ENCODE results near the gene NLN.
"Not testable (repeated sequence)": the region's sequence is repeated elsewhere in the genome, so short reads cannot be mapped to it uniquely, and the experiment has no call there.

NLN gene

GRCh38 chr5:65788296-65788695 is 66.3 kb downstream of the NLN start:
- H4K91ac ChIP-seq (ENCODE audit: low read depth, low read length); H3K18ac ChIP-seq (ENCODE audit: low read length); H4K12ac ChIP-seq (ENCODE audit: low read depth, low read length); H2AK5ac ChIP-seq (ENCODE audit: low read length); H4K8ac ChIP-seq (ENCODE audit: low read depth, low read length); H2BK120ac ChIP-seq (ENCODE audit: insufficient read depth, low read length, poor library complexity); H3K14ac ChIP-seq (ENCODE audit: low read length); H2AFZ ChIP-seq (ENCODE audit: insufficient read depth, low read length, poor library complexity); H2BK5ac ChIP-seq (ENCODE audit: low read depth, low read length, poor library complexity); H3K4me2 ChIP-seq (ENCODE audit: low read length); DNase-seq; H2BK12ac ChIP-seq (ENCODE audit: low read length); H3K4ac ChIP-seq (ENCODE audit: low read depth, low read length); H3K27me3 ChIP-seq (ENCODE audit: insufficient read depth, low read length); H3K23ac ChIP-seq (ENCODE audit: low read length); H3K79me1 ChIP-seq (ENCODE audit: low read length); H3K27ac ChIP-seq (ENCODE audit: low read depth, low read length); H3K4me3 ChIP-seq (ENCODE audit: low read depth, low read length); H3K9me3 ChIP-seq (ENCODE audit: insufficient read depth, low read depth, low read length); H3K79me2 ChIP-seq (ENCODE audit: control insufficient read depth, insufficient read depth, low read length, poor library complexity); H3K4me1 ChIP-seq (ENCODE audit: control insufficient read depth in 1 of 2, insufficient read depth in 2 of 2, low read length in 2 of 2); H3K9ac ChIP-seq (ENCODE audit: low read length): not testable (repeated sequence)
- WGBS (ENCODE audit: extremely low coverage, insufficient coverage, insufficient read length) = no CpG with 5 or more reads among the region's 2 CpGs
- H3K36me3 ChIP-seq (ENCODE audit: control insufficient read depth in 1 of 2, insufficient read depth in 2 of 2, low read length in 2 of 2) = peaks cover 7 to 13% of the 10 kb centered on the region in 2 experiments

DNA sequence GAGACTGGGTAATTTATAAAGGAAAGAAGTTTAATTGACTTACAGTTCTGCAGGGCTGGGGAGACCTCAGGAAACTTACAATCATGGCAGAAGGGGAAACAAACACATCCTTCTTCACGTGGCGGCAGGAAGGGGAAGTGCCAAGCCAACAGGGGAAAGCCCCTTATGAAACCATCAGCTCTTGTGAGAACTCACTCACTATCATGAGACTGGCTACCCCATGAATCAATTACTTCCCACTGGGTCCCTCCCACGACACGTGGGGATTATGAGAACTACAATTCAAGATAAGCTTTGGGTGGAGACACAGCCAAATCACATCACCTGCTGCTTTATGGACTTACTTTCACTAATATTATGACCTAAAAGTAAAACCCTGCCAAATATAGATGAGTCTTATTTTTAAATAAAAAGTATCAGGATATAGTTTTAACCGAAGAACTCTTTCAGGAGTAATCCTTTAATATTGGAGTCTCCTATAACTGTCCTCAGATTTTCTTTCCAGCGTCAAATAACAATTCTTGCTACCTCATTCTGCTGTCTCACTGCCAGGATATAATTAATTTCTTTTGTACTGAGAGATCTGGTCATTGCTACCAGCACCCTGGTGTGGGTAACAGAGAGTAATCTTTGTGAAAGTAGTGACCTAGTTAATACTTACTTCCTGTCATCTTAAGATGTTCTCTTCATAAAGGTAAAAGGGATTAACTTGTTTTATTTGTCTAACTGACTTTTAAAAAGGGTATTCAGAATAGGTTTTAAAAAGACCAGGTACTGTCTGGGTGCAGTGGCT is 68.6 kb downstream of the NLN start:
- H3K79me2 ChIP-seq (ENCODE audit: control insufficient read depth, insufficient read depth, low read length, poor library complexity) = no peaks in the 10 kb centered on the region
- H4K91ac ChIP-seq (ENCODE audit: low read depth, low read length) = no peak overlapping the region
- H3K4ac ChIP-seq (ENCODE audit: low read depth, low read length) = no peak overlapping the region
- no peak overlapping the region for H3K23ac ChIP-seq (ENCODE audit: low read length)
- H3K36me3 ChIP-seq (ENCODE audit: control insufficient read depth in 1 of 2, insufficient read depth in 2 of 2, low read length in 2 of 2) = peaks cover 12 to 15% of the 10 kb centered on the region in 2 experiments
- no peak overlapping the region for H3K4me3 ChIP-seq (ENCODE audit: low read depth, low read length)
- no peak overlapping the region for H2BK12ac ChIP-seq (ENCODE audit: low read length)
- no peak overlapping the region for H3K14ac ChIP-seq (ENCODE audit: low read length)
- no peaks in the 10 kb centered on the region for H3K27me3 ChIP-seq (ENCODE audit: insufficient read depth, low read length)
- no peak overlapping the region for H2BK120ac ChIP-seq (ENCODE audit: insufficient read depth, low read length, poor library complexity)
- H2AK5ac ChIP-seq (ENCODE audit: low read length) = no peak overlapping the region
- H2BK5ac ChIP-seq (ENCODE audit: low read depth, low read length, poor library complexity) = no peak overlapping the region
- no peak overlapping the region for H3K27ac ChIP-seq (ENCODE audit: low read depth, low read length)
- no peak overlapping the region for H4K12ac ChIP-seq (ENCODE audit: low read depth, low read length)
- no peak overlapping the region for H3K18ac ChIP-seq (ENCODE audit: low read length)
- peak in 1 of 2 donors; percentile 18 for DNase-seq
- no peak overlapping the region for H2AFZ ChIP-seq (ENCODE audit: insufficient read depth, low read length, poor library complexity)
- no peak overlapping the region for H3K9ac ChIP-seq (ENCODE audit: low read length)
- H3K4me2 ChIP-seq (ENCODE audit: low read length) = no peak overlapping the region
- H3K4me1 ChIP-seq (ENCODE audit: control insufficient read depth in 1 of 2, insufficient read depth in 2 of 2, low read length in 2 of 2) = no peaks in the 10 kb centered on the region
- no peak overlapping the region for H4K8ac ChIP-seq (ENCODE audit: low read depth, low read length)
- WGBS (ENCODE audit: extremely low coverage, insufficient coverage, insufficient read length) = no CpG with 5 or more reads among the region's 6 CpGs
- H3K9me3 ChIP-seq (ENCODE audit: insufficient read depth, low read depth, low read length) = no peaks in the 10 kb centered on the region
- H3K79me1 ChIP-seq (ENCODE audit: low read length) = no peaks in the 10 kb centered on the region

GRCh38 chr5:65791712-65792673 is 70.0 kb downstream of the NLN start:
- peaks cover 12 to 13% of the 10 kb centered on the region in 2 experiments for H3K36me3 ChIP-seq (ENCODE audit: control insufficient read depth in 1 of 2, insufficient read depth in 2 of 2, low read length in 2 of 2)
- H2BK120ac ChIP-seq (ENCODE audit: insufficient read depth, low read length, poor library complexity) = no peak overlapping the region
- no peak overlapping the region for H3K4me3 ChIP-seq (ENCODE audit: low read depth, low read length)
- H3K14ac ChIP-seq (ENCODE audit: low read length) = no peak overlapping the region
- no peak overlapping the region for H3K9ac ChIP-seq (ENCODE audit: low read length)
- no peak overlapping the region for H3K4ac ChIP-seq (ENCODE audit: low read depth, low read length)
- H3K79me2 ChIP-seq (ENCODE audit: control insufficient read depth, insufficient read depth, low read length, poor library complexity) = no peaks in the 10 kb centered on the region
- H3K4me2 ChIP-seq (ENCODE audit: low read length) = no peak overlapping the region
- no peak overlapping the region for H4K8ac ChIP-seq (ENCODE audit: low read depth, low read length)
- H2AK5ac ChIP-seq (ENCODE audit: low read length) = no peak overlapping the region
- DNase-seq = no peak
- no peaks in the 10 kb centered on the region for H3K9me3 ChIP-seq (ENCODE audit: insufficient read depth, low read depth, low read length)
- H3K27me3 ChIP-seq (ENCODE audit: insufficient read depth, low read length) = no peaks in the 10 kb centered on the region
- no peaks in the 10 kb centered on the region for H3K4me1 ChIP-seq (ENCODE audit: control insufficient read depth in 1 of 2, insufficient read depth in 2 of 2, low read length in 2 of 2)
- no peak overlapping the region for H2AFZ ChIP-seq (ENCODE audit: insufficient read depth, low read length, poor library complexity)
- H4K12ac ChIP-seq (ENCODE audit: low read depth, low read length) = no peak overlapping the region
- H3K27ac ChIP-seq (ENCODE audit: low read depth, low read length) = no peak overlapping the region
- H2BK12ac ChIP-seq (ENCODE audit: low read length) = no peak overlapping the region
- WGBS (ENCODE audit: extremely low coverage, insufficient coverage, insufficient read length) = no CpG with 5 or more reads among the region's 17 CpGs
- H4K91ac ChIP-seq (ENCODE audit: low read depth, low read length) = no peak overlapping the region
- no peak overlapping the region for H3K18ac ChIP-seq (ENCODE audit: low read length)
- H3K79me1 ChIP-seq (ENCODE audit: low read length) = no peaks in the 10 kb centered on the region
- H3K23ac ChIP-seq (ENCODE audit: low read length) = no peak overlapping the region
- no peak overlapping the region for H2BK5ac ChIP-seq (ENCODE audit: low read depth, low read length, poor library complexity)

DNA sequence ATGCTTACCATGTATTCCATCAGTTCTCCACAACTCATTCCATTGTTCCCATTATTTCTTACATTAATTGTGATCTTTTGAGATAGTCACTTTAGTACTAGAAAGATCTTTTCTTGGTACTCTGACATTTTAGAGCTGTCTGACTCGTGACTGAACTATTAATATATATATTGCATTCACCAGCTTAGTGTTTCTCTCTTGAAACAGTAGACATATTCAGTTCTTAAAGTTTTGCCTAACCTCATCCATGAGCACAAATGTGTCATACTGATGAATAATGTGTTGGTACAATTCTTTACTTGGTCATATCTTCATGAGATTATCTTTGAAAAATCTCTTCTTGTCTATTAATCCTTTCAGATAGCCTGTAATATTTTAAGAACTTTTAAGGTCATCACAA is 74.3 kb downstream of the NLN start:
- Histone ChIP-seq H3K23ac (ENCODE audit: low read length) (no peak overlapping the region), H2BK120ac (ENCODE audit: insufficient read depth, low read length, poor library complexity) (no peak overlapping the region), H3K4me3 (ENCODE audit: low read depth, low read length) (no peak overlapping the region), H3K9ac (ENCODE audit: low read length) (no peak overlapping the region), H2AK5ac (ENCODE audit: low read length) (no peak overlapping the region), H2BK12ac (ENCODE audit: low read length) (no peak overlapping the region), H2BK5ac (ENCODE audit: low read depth, low read length, poor library complexity) (no peak overlapping the region), H3K27me3 (ENCODE audit: insufficient read depth, low read length) (no peaks in the 10 kb centered on the region), H3K9me3 (ENCODE audit: insufficient read depth, low read depth, low read length) (no peaks in the 10 kb centered on the region), H3K4me2 (ENCODE audit: low read length) (no peak overlapping the region), H3K4ac (ENCODE audit: low read depth, low read length) (no peak overlapping the region), H3K27ac (ENCODE audit: low read depth, low read length) (no peak overlapping the region), H4K12ac (ENCODE audit: low read depth, low read length) (no peak overlapping the region), H3K4me1 (ENCODE audit: control insufficient read depth in 1 of 2, insufficient read depth in 2 of 2, low read length in 2 of 2) (no peaks in the 10 kb centered on the region), H4K91ac (ENCODE audit: low read depth, low read length) (no peak overlapping the region), H4K8ac (ENCODE audit: low read depth, low read length) (no peak overlapping the region), H3K14ac (ENCODE audit: low read length) (no peak overlapping the region), H3K36me3 (ENCODE audit: control insufficient read depth in 1 of 2, insufficient read depth in 2 of 2, low read length in 2 of 2) (peaks cover 6 to 9% of the 10 kb centered on the region in 2 experiments), H3K18ac (ENCODE audit: low read length) (no peak overlapping the region), H2AFZ (ENCODE audit: insufficient read depth, low read length, poor library complexity) (no peak overlapping the region), H3K79me1 (ENCODE audit: low read length) (no peaks in the 10 kb centered on the region), H3K79me2 (ENCODE audit: control insufficient read depth, insufficient read depth, low read length, poor library complexity) (no peaks in the 10 kb centered on the region)
- WGBS (ENCODE audit: extremely low coverage, insufficient coverage, insufficient read length) = no CpG with 5 or more reads among the region's 1 CpG
- DNase-seq = no peak
